ENCODE data around the gene SCNN1A. TPM values are rescaled to one million over a fixed set of nuclear protein-coding genes. Genes with fewer than 3 reads are reported as not detected.
A peak's percentile ranks its signal among the peaks of the same experiment; 100 is the strongest.
"Not testable (repeated sequence)": the region's sequence is repeated elsewhere in the genome, so short reads cannot be mapped to it uniquely, and the experiment has no call there.

SCNN1A gene
- total RNA-seq, 1 donor from 2014 or later, result 52.7 TPM

DNA sequence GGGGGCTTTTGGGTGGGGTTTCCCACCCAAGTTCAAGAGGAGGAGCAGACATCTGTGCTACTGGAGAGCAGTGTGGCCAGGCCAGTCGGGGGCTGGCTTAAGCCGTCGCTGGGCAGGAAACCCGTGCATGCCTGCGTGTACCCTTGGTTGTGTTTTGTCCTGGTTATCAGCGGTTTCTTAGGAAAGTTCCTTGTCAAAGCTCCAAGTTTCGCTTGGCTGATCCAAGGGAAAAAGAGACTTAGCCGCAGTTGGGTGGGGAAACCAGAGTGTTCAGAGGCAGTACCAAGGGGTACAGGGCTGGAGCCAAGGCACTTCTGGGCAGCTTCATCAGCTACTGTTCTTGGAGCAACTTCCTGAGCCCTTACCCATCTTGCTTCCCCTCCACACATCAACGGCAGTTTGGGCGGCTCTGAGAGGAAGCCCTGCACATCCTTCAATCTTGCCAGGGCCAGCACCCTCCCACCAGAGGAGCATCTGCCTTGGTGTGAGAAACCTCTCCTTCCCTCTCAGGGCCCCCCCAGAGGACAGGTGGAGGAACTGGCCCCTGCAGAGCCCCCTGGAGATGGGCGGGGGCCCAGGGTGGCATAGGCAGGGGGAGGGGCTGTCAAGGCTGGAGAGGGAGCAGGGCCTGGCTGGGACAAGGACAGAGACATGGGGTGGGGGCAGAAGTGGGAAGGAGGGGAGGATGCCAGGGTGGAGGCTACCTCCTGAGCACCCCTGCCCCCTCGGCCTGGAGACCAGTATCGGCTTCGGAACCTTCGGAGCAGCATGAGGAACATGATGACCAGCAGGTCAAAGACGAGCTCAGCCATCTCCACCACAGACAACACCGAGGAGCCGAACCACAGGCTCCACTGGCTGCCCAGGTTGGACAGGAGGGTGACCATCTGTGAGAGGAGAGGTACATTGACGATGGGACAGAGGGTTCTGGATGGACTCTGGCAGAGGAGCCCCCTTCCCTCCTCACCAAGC, 27.7 kb downstream of the SCNN1A start:
- DNase-seq (ENCODE audit: low spot score), result peak; percentile 78

DNA sequence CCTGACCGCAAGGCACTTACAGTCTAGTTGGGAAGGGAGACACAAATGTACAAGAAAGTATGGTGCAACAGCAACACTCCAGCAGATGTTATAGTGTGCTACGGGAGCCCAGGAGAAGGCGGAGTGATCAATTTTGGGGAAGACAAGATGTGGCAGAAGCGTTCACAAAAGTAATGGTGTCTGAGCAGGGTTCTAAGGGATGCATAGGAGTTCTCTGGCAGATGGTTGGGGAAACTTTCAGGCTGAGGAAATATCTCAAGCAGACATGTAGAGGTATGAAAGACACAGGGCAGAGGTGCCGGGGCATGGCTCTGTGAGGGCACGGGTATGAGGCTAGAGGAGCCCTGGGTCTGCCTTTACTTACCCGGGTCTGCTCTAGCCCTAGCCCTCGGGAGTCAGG, 28.4 kb downstream of the SCNN1A start:
- DNase-seq (ENCODE audit: low spot score), result no peak

DNA sequence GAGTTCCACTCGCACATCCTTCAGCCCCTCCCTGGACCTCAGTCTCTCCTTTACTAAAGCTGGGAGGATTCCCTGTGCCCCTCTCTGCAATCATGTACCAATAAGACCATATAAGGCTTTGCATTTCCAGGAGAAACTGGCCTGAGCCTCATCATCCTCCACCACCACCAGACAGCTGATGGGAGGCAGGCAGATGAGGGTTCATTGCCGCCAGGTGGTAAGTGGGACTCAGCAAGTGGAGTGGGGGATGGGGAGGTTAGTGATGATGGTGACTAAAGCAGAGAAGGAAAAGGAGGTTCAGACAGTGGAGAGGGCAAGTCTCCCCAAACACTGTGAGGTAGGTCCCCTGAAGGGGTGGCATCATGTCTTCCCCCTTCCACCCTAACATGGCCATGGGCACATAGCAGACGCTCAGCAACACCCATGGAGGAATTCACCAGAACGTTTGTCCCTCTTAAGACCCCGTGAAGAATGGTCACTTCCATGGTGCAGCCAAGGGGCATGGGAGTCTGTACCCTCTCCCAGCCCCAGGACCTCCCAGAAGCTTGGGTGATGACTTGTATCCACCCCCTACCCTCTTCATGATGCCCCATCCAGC, 29.0 kb downstream of the SCNN1A start:
- DNase-seq (ENCODE audit: low spot score), result no peak

DNA sequence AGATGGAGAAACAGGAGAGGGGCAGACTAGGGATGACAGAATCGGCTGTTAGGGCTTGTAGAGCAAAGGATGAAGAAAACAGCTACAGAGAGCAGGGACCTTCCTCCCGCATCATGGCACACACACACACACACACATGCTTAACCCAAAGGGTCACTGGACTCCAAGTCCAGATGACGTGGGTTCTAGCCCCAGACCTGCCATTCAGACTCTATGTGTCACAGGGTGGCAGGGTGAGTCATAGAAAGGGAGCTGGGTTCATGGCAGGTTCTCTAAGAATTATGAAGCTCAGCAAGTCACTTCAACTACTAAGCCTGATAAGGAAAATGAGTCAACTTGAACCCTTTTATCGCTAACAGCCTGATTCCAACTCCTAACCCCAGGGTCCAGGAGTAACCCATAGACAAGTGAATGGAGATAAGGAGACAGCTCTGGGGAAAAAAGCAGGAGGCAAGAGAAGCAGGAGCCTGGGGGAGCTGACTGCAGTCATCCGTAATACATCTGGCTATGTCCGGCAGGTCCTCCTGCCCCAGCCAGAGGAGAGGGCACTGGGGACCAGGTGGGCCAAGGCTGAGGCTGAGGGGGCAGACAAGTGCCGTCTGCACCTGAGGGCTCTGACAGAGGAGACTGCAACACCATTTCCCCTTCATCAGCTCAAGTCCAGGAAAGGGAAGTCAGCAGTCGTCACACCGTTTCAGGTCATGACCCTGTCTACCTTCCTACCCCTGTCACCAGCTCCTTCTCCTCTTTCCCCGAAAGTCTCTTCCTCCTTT, 29.9 kb downstream of the SCNN1A start:
- DNase-seq (ENCODE audit: low spot score), result peak; percentile 65

DNA sequence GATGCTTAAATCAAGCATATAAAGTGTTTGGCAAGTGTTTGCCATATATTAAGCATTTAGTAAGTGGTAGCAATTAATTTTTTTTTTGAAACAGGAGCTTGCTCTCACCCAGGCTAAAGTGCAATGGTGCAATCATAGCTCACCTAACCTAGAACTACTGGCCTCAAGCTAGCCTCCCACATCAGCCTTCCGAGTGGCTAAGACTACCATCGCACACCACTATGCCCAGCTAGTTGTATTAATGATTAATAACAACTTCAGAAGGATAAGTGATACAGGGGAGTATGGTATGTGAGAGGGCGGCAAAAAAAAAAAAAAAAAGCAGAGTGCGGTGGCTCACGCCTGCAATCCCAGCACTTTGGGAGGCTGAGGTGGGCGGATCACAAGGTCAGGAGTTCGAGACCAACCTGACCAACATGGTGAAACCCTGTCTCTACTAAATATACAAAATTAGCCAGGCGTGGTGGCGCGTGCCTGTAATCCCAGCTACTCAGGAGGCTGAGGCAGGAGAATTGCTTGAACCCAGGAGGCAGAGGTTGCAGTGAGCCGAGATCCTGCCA, 31.2 kb downstream of the SCNN1A start:
- DNase-seq (ENCODE audit: low spot score), result not testable (repeated sequence)

DNA sequence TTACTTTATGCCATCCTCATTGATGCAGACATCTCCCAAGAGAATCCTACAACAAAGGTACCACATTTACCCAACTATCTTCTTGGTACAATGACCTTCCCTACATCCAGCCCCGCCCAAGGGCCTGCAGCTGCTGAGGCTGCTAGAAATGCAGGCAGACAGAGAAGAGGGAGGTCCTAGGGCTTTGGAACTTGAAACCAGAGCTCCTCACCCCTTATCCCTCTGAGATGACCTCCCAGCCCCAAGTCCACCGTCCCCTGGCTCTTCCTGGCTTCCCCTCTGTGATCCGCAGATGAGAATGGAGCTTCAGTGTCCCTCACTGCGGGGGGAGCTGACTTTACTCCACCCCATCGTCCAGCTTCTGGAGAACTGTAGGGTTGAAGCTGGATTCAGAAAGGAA, 31.8 kb downstream of the SCNN1A start:
- no peak for DNase-seq (ENCODE audit: low spot score)

DNA sequence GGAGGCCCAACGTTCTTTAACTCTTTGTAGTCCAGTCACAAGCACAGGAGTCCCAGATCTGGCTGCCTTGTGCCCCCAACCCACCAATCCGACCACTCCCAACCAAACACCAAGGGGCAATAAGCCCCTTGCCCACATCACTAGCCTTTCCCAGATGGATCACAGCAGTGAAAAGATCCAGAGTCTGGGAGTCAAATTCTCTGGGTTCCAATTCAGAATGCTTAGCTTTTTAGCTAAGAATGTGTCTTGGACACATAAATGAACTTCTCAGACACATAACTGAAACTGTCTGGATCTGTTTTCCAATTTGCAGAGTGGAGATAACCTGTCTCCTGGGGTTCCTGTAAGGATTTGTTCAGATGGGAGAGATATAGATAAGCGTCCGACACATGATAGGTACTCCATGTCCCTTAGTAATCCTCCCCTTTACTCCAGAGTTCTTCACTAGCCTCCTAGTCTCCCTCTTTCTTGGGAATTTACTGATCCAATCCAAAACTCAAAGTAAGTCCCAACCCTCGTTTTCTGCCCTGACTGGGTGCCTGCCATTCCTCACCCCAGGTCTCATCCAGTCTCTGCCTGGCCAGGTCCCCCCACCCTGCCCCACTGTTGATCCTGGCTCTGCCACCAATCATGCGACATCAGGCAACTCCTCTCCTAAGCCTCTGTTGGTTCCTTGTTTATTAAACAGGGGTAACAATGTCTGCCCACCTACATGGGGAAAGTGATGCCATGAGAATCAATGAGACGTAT, 33.0 kb downstream of the SCNN1A start:
- no peak for DNase-seq (ENCODE audit: low spot score)

DNA sequence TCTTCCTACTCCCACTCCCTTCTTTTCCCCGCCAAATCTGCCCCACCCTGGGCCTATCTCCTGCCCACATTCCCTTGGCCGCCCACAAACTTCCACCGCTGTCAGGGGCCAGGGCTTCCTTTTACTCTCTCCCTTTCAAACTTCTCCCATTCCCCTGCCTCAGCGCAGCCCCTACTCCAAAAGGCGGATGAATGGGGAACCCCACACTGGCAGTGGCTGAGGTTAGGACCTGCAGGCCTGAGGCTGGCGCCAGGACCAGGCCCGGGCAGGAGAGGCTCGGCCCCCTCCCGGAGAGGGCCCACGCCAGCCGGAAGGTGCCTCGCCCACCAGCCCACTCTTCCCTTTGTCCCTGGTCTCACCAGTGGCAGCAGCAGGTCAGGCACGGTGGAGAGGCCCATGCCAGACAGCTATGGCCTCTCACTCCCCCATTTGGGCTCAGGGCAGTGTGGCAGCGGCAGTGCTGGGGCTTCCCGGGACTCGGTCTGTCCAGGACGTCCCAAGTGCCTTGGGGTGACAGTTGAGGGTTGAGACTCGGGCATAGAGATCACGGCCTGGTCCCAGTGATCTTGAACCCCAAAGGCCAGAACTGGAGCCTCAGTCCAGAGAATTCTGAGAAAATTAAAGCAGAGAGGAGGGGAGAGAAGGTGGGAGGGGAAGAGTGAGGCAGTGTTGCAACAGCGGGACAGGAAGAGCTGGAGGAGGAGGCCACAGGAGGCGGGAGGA, 33.8 kb downstream of the SCNN1A start, which contains the start of gene TNFRSF1A:
Gene TNFRSF1A, minus strand, starts transcription at position 660 of the 723 bp plus-strand sequence. Its CDS starts 262 bp downstream, at position 398.
- DNase-seq (ENCODE audit: low spot score), result peak; percentile 69

DNA sequence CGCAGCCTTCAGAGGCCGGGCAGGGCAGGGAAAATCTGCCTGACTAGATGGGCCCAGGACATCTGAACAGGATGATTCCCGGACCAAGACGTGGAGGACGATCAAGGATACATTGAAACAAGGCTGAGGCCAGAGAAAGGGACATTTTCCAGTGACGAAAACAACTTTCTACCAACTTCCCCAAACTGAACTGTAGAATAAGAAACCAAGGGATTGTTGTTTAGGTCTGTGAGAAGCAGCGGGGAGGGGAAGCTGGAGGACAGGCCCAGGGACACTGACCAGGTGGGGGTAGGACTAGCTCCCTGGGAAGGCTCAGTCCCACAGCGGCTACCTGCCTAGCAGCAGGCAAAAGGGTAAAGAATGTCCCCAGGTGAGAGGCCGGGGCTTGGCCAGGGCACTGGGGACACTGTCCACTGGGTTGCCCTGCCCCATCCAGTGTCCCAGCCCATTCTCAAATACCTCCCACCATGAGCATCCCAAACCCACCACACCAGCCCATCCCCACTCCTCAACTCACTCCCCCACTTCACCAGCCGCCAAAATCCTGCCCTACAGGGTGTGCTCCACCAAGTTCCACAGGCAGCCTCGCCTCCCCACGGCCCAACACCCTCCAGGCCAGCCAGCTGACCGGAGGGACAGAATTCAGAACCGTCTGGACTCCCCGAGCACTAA, 34.5 kb downstream of the SCNN1A start:
- no peak for DNase-seq (ENCODE audit: low spot score)

DNA sequence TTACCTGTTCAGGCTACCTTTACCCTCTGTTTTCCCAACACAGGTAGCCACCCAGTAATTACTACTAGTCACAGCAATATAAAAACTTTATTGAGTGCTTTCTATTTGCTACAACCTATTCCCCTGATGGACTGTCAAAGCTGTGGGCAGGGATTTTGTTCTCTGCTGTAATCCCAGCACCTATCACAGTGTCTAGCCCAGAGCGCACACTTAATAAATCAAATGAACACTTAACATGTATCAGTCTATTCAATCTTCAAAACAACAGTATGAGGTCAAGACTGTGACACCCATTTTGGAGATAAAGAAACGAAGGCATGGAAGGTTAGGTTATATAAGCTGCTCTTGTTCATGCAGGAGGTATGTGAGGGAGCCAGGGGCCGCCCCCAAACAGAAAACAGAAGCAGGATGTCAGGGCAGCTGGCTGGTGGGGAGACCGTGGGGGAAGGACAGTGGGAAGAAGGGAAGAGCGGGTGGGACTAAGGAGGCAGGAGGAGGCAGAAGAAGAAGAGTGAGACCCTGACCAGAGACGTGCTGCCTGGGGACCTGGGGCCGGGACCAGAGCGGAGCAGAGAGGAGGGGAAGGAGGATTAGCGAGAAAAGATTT, 35.2 kb downstream of the SCNN1A start:
- peak; percentile 55 for DNase-seq (ENCODE audit: low spot score)

DNA sequence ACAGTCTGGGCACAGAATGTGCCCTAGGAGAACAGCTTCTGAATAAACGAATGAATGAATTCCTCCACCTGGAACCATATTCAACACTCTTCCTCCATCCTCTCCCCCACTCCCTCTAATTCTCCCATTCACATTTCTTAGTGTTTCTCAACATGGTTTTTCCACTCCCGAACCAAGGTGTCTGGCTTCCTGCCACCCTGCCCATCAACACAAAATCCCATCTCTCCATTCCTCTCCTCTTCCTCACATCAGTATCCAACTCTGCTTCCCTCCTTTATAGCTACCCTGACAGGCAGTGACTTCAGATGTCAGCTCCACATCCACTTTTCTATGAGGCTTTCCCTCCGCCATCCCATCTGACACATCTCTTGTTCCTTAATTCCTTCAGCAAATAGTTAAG, 36.4 kb downstream of the SCNN1A start:
- DNase-seq (ENCODE audit: low spot score), result no peak

DNA sequence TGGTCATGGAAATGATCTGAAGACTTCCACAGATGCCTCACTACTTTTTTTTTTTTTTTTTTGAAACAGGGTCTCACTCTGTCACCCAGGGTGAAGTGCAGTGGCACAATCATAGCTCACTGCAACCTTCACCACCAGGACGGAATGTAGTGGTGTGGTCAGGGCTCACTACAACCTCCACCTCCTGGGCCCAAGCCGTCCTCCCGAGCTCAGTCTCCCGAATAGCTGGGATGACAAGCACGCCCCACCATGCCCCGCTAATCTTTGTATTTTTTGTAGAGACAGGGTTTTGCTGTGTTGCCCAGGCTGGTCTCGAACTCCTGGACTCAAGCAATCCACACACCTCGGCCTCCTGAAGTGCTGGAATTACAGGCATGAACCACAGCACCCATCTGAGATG, 36.8 kb downstream of the SCNN1A start:
- DNase-seq (ENCODE audit: low spot score), result not testable (repeated sequence)

DNA sequence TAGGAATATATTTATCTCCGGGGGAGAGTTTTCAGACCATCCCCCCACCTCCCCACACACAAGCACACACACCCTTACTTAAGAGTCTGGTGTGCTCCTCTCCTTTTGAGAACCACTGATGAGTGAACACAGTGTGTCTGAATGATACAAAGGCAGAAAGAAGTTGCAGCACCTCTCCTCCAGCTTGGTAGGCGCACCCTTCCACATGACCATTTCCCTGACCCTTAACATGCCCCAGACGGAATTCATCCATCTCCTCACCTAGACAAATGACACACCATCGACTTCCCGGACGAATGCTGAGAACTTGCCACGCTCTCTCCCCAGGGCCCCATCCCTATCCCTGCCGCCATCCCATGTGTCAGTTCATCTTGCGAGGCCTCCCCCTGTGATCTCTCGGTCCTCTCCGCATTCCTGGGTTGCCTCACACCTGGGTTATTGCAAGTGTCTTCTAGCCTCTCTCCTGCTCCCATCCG, 37.4 kb downstream of the SCNN1A start:
- DNase-seq (ENCODE audit: low spot score), result no peak

DNA sequence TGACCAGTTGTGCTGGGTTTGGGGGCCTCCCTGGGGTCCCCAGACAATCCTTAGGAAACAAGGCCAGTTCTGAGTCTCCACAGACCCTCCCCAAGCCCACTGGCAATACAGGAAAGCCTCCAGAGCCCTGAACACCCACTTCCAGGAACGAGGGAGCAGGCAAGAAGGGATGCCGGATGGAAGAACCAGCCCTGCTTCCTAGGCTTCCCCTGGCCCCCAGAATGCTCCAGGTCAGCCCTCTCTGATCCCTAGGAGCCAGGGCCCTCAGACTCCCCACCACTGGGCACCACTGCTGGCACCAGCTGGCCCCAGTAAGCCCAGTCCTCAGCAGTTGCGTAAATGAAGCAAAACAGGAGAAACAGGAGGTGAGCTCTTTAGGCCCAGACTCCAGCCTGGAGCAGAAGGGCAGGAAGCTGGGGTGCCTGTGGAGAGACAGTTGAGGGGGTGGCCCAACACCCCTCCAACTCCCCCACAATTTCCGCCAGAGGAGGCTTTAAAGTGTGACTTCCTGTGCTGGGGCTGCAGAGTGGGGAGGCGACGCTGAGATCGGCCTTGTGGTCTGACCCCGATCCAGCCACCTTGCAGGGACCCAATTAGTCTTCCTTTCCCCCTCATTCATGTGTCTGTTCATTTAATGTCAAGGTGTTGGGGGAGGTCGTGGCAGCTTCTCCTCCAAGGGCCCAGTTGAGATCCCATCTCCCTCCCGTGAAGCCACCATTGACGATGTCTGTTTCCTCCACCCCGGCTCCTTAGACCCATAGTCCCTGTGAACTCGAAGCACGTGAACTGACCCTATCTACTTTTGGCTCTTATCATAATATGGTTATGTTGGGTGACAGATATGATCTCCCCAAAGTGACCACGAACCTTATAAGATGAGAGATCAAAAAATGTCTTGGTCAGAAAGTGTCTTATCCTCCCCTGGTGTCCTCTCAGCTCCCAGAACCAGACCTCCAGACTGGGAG, 38.2 kb downstream of the SCNN1A start:
- no peak for DNase-seq (ENCODE audit: low spot score)

DNA sequence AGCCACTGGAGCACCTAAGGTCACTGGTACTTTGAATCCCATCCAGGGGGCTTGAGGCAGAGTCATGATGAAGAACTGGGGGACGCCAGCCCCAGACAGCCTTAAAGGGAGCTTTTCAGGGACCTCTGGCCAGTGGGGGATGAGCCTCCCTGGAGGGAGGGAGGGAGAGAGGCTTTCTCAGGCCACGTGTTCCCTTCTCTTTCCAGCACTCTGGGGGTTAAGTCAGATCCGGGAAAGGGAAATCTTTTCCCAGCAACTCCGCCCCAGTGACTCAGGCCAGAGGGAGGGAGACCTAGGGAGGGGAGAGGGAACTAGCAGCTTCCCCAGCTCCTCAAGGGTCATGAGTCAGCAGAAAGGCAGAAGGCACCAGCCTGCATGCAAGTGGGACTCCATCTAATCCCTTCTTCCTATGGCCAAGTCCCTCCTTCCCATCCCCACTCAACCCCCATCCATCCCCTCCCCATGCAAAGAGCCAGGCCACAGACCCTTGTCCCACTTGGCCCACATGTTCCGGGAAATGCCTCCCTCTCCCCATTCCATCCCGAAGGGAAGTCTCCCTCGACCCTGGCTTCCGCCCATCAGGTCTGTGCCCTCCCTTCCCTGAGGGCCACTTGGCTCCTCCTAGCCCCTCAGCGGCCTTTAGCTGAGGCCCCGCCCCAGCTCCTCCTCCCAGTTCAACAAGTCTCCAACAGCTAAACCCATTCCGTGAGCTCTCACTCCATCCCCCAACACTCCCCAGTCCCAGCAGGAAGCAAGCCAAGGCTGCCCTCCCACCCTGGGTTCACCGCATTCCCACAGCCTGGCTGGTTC, 39.1 kb downstream of the SCNN1A start:
- peak; percentile 90 for DNase-seq (ENCODE audit: low spot score)

DNA sequence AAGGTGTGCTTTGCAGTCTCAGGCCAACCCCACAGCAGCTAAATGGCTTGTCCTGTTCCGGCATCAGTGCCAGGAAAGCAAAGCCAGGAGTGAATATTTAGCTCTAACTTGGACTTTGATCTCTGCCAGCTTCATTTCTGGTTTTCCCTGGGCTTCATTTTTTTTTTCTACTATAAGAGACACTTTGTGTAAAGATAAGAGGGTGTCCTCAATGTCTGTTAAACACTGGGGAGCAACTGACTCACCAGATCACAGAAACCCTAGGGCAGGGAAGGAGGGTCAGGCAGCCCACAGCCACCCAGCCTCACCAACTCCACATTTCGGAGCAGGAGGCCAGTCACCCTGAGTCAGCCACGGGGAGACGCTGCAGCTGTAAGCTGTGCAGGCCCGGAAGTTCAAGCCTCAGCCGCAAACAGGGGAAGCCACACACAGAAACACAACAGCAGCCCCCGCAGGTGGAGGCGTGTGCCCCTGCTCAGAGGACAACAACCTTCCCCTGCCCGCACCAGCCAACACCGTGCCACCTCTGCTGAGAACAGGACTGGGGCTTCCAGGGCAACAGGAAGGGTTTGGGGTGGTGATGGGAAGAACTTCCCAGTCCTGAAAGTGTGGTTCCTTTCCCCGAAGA, 39.8 kb downstream of the SCNN1A start:
- DNase-seq (ENCODE audit: low spot score), result peak; percentile 79

DNA sequence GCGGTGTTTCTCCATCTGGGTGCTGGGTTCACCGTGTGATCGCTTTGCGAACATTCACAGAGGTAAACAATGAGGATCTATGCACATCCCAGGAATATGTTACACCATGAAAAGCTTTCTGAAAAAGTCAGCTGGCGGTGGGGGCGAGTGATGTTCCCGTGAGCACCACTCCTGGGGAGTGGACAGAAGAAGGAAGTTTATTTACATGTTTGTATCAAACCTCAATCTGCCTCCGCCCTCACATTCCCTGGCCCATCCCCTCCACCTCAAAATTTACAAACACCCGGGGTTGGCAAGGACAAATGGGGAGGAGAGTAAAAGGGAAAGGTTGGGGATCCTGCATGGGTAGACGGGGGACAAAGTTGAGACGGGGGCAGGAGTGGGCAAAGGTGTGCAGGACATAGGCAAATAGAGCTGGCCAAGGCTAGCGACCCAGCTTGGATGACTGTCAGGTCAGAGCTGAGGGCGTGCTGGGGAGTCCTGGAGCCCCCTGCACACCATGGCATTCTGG, 40.4 kb downstream of the SCNN1A start:
- no peak for DNase-seq (ENCODE audit: low spot score)

All from mucosa of gallbladder (tissue), 1 donor.